IMR-90 (cell line): ENCODE measurements around the gene SLC31A1. TPM values are rescaled to one million over a fixed set of nuclear protein-coding genes. Genes with fewer than 3 reads are reported as not detected.

Source experiments
- ATAC-seq: fragments of 200-7000 bp; cut with Tn5 transposase; 2 replicates; pipeline ENCODE4 v1.9.1; 2020; ENCODE audit warnings: low read depth, mild to moderate bottlenecking, moderate library complexity
- BruUV-seq: library from RNA; stranded (reverse); fragments of 400-500 nt; replicated peaks from 2 replicates; lab custom pipeline; 2021; lab: Mats Ljungman, UMichigan
- CTCF ChIA-PET: fragments of 300-600 bp; formaldehyde crosslinking; extraction: SDS; loops from one replicate; lab custom pipeline; 2021; ENCODE audit warnings: antibody characterized with exemption; lab: Yijun Ruan, JAX
- POLR2A ChIA-PET: fragments of 300-600 bp; sonication (Branson Sonifier 250); formaldehyde crosslinking; loops from one replicate; lab custom pipeline; 2022; ENCODE audit warnings: antibody characterized with exemption; ENCODE audit not compliant: unreplicated experiment; lab: Charles Lee
- DNase-seq: peaks from one replicate; pipeline ENCODE4 v3.0.0; 2013
- H2AFZ ChIP-seq: replicated peaks from 2 replicates; pipeline ENCODE3; 2013; ENCODE audit warnings: low read length, mild to moderate bottlenecking; ENCODE audit not compliant: poor library complexity
- H2AK5ac ChIP-seq: 2 replicates; pipeline ENCODE4 v1.6.1; 2013; ENCODE audit warnings: low read depth, low read length, inconsistent platforms
- H2AK9ac ChIP-seq: replicated peaks from 2 replicates; pipeline ENCODE3; 2013; ENCODE audit warnings: mild to moderate bottlenecking, low read depth, low read length, moderate library complexity; ENCODE audit not compliant: poor library complexity
- H2BK120ac ChIP-seq: 2 replicates; pipeline ENCODE4 v1.6.1; 2013; ENCODE audit warnings: low read depth, low read length, inconsistent platforms
- H2BK15ac ChIP-seq: 3 replicates; pipeline ENCODE4 v1.6.1; 2013; ENCODE audit warnings: low read depth, low read length, inconsistent platforms
- H2BK20ac ChIP-seq: 2 replicates; pipeline ENCODE4 v1.6.1; 2013; ENCODE audit warnings: low read depth, mild to moderate bottlenecking, inconsistent platforms, low read length, moderate library complexity
- H2BK5ac ChIP-seq: 2 replicates; pipeline ENCODE4 v1.6.1; 2013; ENCODE audit warnings: mild to moderate bottlenecking, low read depth, low read length, inconsistent platforms; ENCODE audit not compliant: poor library complexity, severe bottlenecking
- H3K14ac ChIP-seq: replicated peaks from 2 replicates; pipeline ENCODE4 v1.6.1; 2013; ENCODE audit warnings: low read depth, low read length, inconsistent platforms
- H3K18ac ChIP-seq: 2 replicates; pipeline ENCODE4 v1.6.1; 2013; ENCODE audit warnings: low read depth, low read length, control low read depth
- H3K23ac ChIP-seq: 2 replicates; pipeline ENCODE4 v1.6.1; 2013; ENCODE audit warnings: low read depth, low read length, inconsistent platforms
- H3K27ac ChIP-seq: 2 replicates; pipeline ENCODE4 v1.5.1; 2013; ENCODE audit warnings: mild to moderate bottlenecking, control low read depth, low read length; ENCODE audit not compliant: insufficient read depth
- H3K27me3 ChIP-seq: 2 replicates; pipeline ENCODE4 v1.6.1; 2013; ENCODE audit warnings: low read length; ENCODE audit not compliant: control insufficient read depth, insufficient read depth
- H3K36me3 ChIP-seq: 2 replicates; pipeline ENCODE4 v1.6.1; 2013; ENCODE audit warnings: low read length, mixed read lengths; ENCODE audit not compliant: control insufficient read depth, insufficient read depth
- H3K4ac ChIP-seq: 2 replicates; pipeline ENCODE4 v1.6.1; 2013; ENCODE audit warnings: low read depth, low read length, inconsistent platforms
- H3K4me1 ChIP-seq: 2 replicates; pipeline ENCODE4 v1.6.1; 2013; ENCODE audit warnings: low read length, mixed read lengths; ENCODE audit not compliant: control insufficient read depth, insufficient read depth
- H3K4me2 ChIP-seq: 2 replicates; pipeline ENCODE4 v1.6.1; 2013; ENCODE audit warnings: low read depth, mild to moderate bottlenecking, control low read depth, low read length, moderate library complexity
- H3K4me3 ChIP-seq: 2 replicates; pipeline ENCODE4 v1.5.1; 2013; ENCODE audit warnings: low read depth, mild to moderate bottlenecking, control low read depth, low read length, moderate library complexity; ENCODE audit not compliant: insufficient read depth
- H3K56ac ChIP-seq: 2 replicates; pipeline ENCODE4 v1.6.1; 2013; ENCODE audit warnings: low read length, inconsistent platforms; ENCODE audit not compliant: insufficient read depth; ENCODE audit errors: extremely low read depth
- H3K79me1 ChIP-seq, 2 experiments: 2 replicates each; pipeline ENCODE4 v1.6.1; 2013; ENCODE audit warnings: low read length in 2 of 2, inconsistent platforms in 1 of 2, low read depth in 1 of 2
- H3K9ac ChIP-seq: 2 replicates; pipeline ENCODE4 v1.6.1; 2013; ENCODE audit warnings: low read depth, low read length, control low read depth
- H3K9me1 ChIP-seq: 2 replicates; pipeline ENCODE4 v1.6.1; 2013; ENCODE audit warnings: low read length, inconsistent platforms; ENCODE audit not compliant: insufficient read depth
- H3K9me3 ChIP-seq: 2 replicates; pipeline ENCODE4 v1.6.1; 2013; ENCODE audit warnings: low read length; ENCODE audit not compliant: control insufficient read depth, insufficient read depth
- H4K20me1 ChIP-seq: 2 replicates; pipeline ENCODE4 v1.6.1; 2013; ENCODE audit warnings: low read length, inconsistent platforms; ENCODE audit not compliant: insufficient read depth
- H4K5ac ChIP-seq: 2 replicates; pipeline ENCODE4 v1.6.1; 2013; ENCODE audit warnings: mild to moderate bottlenecking, low read depth, low read length, control low read depth
- H4K8ac ChIP-seq, 2 experiments: 2 replicates each; pipeline ENCODE4 v1.6.1; 2013; ENCODE audit warnings: low read depth in 2 of 2, low read length in 2 of 2, control low read depth in 1 of 2, inconsistent platforms in 1 of 2
- H4K91ac ChIP-seq: 2 replicates; pipeline ENCODE4 v1.6.1; 2013; ENCODE audit warnings: low read depth, low read length, inconsistent platforms; ENCODE audit not compliant: insufficient read depth
- BHLHE40 ChIP-seq: fragments of 150-350 bp; IDR thresholded peaks from 2 replicates; pipeline ENCODE4 v1.6.1; 2016; ENCODE audit warnings: mild to moderate bottlenecking, low read depth, low read length
- CEBPB ChIP-seq: IDR thresholded peaks from 2 replicates; pipeline ENCODE4 v1.6.1; 2012; ENCODE audit warnings: low read depth, low read length, improper control_type of control experiment
- FOS ChIP-seq: fragments of 150-350 bp; IDR thresholded peaks from 2 replicates; pipeline ENCODE4 v1.6.1; 2016; ENCODE audit warnings: low read depth, low read length
- MAFK ChIP-seq: IDR thresholded peaks from 2 replicates; pipeline ENCODE4 v1.6.1; 2012; ENCODE audit warnings: low read depth, low read length, improper control_type of control experiment
- RAD21 ChIP-seq: IDR thresholded peaks from 2 replicates; pipeline ENCODE4 v1.6.1; 2012; ENCODE audit warnings: low read length, improper control_type of control experiment
- RCOR1 ChIP-seq: IDR thresholded peaks from 2 replicates; pipeline ENCODE4 v1.6.1; 2012; ENCODE audit warnings: mild to moderate bottlenecking, low read length, improper control_type of control experiment; ENCODE audit not compliant: insufficient replicate concordance
- SMC3 ChIP-seq: fragments of 150-350 bp; IDR thresholded peaks from 2 replicates; pipeline ENCODE4 v1.6.1; 2016; ENCODE audit warnings: low read depth, mild to moderate bottlenecking, antibody characterized with exemption, low read length, moderate library complexity
- WGBS, 2 experiments: methylation state at CpG; one replicate each; pipeline versions ENCODE4 v1.1.5 to v1.1.7; 2013; ENCODE audit warnings: missing lambda C conversion rate in 2 of 2; ENCODE audit not compliant: insufficient read length in 1 of 2; ENCODE audit errors: extremely low coverage in 2 of 2; 5-methylcytosine and 5-hydroxymethylcytosine counted together
- dilution Hi-C: fragments of 300-500 bp; cut with HindIII; formaldehyde crosslinking; loops from one replicate; pipeline ENCODE4 v1.14.3; 2018; ENCODE audit warnings: low sequenced_read_pairs; ENCODE audit not compliant: unreplicated experiment
- in situ Hi-C: fragments of 300-500 bp; cut with MboI; formaldehyde crosslinking; loops from 3 replicates; pipeline ENCODE4 v1.14.3; 2019; ENCODE audit warnings: low sequenced_read_pairs, inconsistent platforms, mixed read lengths
- intact Hi-C: fragments of 100-400 bp; cut with micrococcal nuclease; formaldehyde crosslinking; loops from 2 replicates; pipeline ENCODE4 v1.10.0; 2022
- polyA plus RNA-seq, 3 experiments: library from polyadenylated mRNA; depleted of rRNA; stranded (reverse); fragments of >200 nt; gene quantifications; 2 replicates each; pipeline ENCODE4 v1.2.3, GENCODE V29; 2012; ENCODE audit warnings: low replicate concordance in 1 of 3
- total RNA-seq: library from RNA; depleted of rRNA; stranded (reverse); fragments of >200 nt; gene quantifications from 2 replicates; pipeline ENCODE4 v1.2.3, GENCODE V29; 2012
- TF ChIP-seq, protein P1 (sequence below): fragments of 150-350 bp; IDR thresholded peaks from 2 replicates; pipeline ENCODE4 v1.6.1; 2017; ENCODE audit warnings: mild to moderate bottlenecking, antibody characterized with exemption, low read length, low read depth
- TF ChIP-seq, protein P2 (sequence below): fragments of 150-350 bp; IDR thresholded peaks from 2 replicates; pipeline ENCODE4 v1.6.1; 2016; ENCODE audit warnings: low read depth, mild to moderate bottlenecking, low read length, moderate library complexity, borderline replicate concordance

Gene SLC31A1
- total and polyA plus RNA-seq, 2 of the 4 experiments (the other 2 are of a cell fraction), result 17.9 to 23.3 TPM

DNA sequence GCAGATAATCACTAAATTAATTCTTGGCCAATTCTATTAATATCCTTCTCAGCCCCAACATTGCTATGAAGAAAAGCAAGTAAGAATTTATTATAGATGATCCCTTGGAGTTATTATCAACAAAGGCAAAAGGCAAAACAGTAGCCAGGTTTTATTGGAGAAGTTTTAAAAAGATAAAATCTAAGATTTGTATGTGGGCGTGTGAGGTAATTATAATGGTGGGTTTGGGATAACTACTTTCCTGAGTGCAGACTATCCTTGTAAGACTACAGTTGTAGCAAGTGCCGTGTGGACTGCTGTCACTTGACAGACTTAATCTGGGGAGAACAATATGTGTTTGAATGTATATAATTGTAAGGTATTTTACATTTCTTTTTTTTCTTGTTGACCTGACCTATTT lies 23.2 kb downstream of the SLC31A1 start:
- Histone ChIP-seq H3K18ac (no peak overlapping the region), H2AK5ac (no peak overlapping the region), H3K36me3 (no peaks in the 10 kb centered on the region), H2BK120ac (no peak overlapping the region), H3K4me3 (no peak overlapping the region), H3K9ac (no peak overlapping the region), H3K9me1 (no peaks in the 10 kb centered on the region), H3K4me2 (no peak overlapping the region), H3K9me3 (no peaks in the 10 kb centered on the region), H4K20me1 (peaks cover 20% of the 10 kb centered on the region), H2BK15ac (no peak overlapping the region), H3K79me1 (peaks cover 24 to 42% of the 10 kb centered on the region in 2 experiments), H3K27me3 (no peaks in the 10 kb centered on the region), H3K4me1 (no peaks in the 10 kb centered on the region), H3K56ac (no peak overlapping the region), H2BK20ac (no peak overlapping the region), H2BK5ac (no peak overlapping the region), H3K4ac (no peak overlapping the region), H2AFZ (no peak overlapping the region), H3K27ac (no peak overlapping the region), H3K23ac (no peak overlapping the region), H4K5ac (no peak overlapping the region), H3K14ac (no peak overlapping the region), H2AK9ac (no peak overlapping the region), H4K8ac (no peak overlapping the region), H4K91ac (no peak overlapping the region)
- POLR2A ChIA-PET, result no interaction called here
- DNase-seq (no peak), ATAC-seq (no peak)
- no TSS peak for BruUV-seq
- WGBS, 2 experiments, result 100% methylated on average over 1 of the region's 2 CpGs
- TF ChIP-seq MAFK (no peak), SMC3 (no peak), RCOR1 (no peak), FOS (no peak), BHLHE40 (no peak), RAD21 (no peak), CEBPB (no peak)
- TF ChIP-seq, protein P1, sequence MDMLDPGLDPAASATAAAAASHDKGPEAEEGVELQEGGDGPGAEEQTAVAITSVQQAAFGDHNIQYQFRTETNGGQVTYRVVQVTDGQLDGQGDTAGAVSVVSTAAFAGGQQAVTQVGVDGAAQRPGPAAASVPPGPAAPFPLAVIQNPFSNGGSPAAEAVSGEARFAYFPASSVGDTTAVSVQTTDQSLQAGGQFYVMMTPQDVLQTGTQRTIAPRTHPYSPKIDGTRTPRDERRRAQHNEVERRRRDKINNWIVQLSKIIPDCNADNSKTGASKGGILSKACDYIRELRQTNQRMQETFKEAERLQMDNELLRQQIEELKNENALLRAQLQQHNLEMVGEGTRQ, result no peak
- TF ChIP-seq, protein P2, sequence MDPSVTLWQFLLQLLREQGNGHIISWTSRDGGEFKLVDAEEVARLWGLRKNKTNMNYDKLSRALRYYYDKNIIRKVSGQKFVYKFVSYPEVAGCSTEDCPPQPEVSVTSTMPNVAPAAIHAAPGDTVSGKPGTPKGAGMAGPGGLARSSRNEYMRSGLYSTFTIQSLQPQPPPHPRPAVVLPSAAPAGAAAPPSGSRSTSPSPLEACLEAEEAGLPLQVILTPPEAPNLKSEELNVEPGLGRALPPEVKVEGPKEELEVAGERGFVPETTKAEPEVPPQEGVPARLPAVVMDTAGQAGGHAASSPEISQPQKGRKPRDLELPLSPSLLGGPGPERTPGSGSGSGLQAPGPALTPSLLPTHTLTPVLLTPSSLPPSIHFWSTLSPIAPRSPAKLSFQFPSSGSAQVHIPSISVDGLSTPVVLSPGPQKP, result no peak
- CTCF ChIA-PET, result interaction anchor here (0.7 kb wide), 1 partner anchor 13 kb away, joined by 3 read pairs; no protein-coding TSS in a partner anchor
- intact Hi-C loops, result no loop called here
- in situ Hi-C loops, result no loop called here
- dilution Hi-C loops, result no loop called here
